ENCODE measurements around the gene HDGFL2. TPM values are rescaled to one million over a fixed set of nuclear protein-coding genes. Genes with fewer than 3 reads are reported as not detected.

Gene HDGFL2
- total and polyA plus RNA-seq, 10 of the 15 experiments (the other 5 are each of a cell fraction or from before 2014, with no cell fraction given), result 0.16 to 56.9 (median 25.3) TPM

DNA sequence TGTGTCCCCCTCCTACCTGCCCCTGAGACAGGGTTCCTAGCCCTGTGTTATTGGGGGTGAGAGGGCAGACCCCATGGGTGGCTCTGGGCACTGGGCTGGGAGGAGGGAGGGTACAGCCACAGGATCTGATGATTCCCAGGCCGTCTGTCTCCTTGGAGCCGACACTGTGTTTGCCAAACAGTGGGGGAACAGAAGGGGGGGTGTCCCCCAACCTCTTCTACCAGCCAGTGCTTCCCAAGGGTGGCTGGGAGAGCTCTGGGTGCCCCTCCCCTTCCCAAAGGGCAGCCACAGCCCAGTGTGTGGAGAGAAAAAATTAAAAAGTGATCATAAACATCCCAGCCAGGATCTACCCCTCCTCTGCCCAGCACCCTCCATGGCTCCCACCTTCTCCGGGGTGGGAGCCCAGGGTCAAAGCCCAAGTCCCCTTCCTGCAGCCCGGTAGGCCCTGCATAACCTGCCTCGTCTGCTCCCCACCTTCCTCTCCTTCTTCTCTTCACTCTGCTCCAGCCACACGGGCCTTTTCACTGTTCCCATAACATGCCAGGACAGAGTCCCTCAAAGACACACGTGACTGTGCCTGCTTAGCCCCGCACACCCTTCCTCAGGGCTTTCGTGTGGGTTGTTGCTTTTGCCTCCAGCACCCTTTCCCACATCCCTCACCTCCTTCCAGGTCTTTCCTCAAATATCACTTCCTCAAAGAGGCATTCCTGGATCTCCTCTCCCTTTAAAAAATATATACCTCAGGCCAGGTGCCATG lies 47.6 kb downstream of the HDGFL2 start (continued):
- TF ChIP-seq EP300 (IDR thresholded peaks at IDR 0.05; ENCODE audit: borderline replicate concordance in 1 of 2, control insufficient read depth in 1 of 2, low read depth in 2 of 2, low read length in 2 of 2) (no peak), PML (IDR thresholded peaks at IDR 0.05; ENCODE audit: low read length) (no peak), TBL1XR1 (IDR thresholded peaks at IDR 0.05; ENCODE audit: low read depth, low read length) (no peak)

DNA sequence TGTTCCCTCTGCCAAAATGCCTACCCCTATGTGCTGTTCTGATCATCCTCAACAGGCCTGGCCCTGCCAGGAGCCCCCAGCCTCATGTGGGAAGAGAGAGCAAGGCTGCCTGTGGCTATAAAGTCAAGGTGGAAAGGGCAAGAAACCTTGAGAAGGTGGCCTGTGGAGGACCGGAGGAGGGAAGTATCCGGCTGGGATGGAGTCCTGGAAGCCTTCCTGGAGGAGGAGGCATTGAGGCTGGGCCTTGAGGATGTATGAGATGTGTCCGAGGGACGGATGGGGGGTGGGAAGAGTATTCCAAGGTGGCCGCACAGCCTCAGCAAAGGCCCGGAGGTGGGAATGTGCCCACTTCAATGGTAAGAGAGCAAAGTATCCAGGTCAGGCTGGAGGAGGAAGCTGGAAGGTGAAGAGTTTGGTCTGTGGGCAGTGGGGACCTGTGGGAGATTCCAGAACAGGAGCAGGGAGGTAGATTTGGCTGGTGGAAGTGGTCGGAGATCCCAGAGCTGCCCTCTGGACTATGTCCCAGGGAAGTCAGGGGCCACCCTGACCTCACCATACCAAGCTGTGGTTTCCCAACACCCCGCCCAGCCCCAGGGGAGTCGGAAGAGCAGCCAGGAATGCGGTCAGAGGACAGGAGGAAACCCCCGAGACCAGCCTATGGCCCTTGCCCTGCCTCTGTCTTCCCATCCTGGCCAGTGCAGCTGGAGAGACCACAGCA lies 49.2 kb downstream of the HDGFL2 start:
- no peak overlapping the region for H3K4me3 ChIP-seq
- FAIRE-seq (no peak), ATAC-seq (no peak), DNase-seq (ENCODE audit: low read depth, low spot score) (no peak)
- H3K4me2 ChIP-seq (ENCODE audit: control insufficient read depth, insufficient read depth), result no peak overlapping the region
- no peak overlapping the region for H2AFZ ChIP-seq (ENCODE audit: control insufficient read depth, low read depth, low read length)
- H3K9ac ChIP-seq (ENCODE audit: control insufficient read depth, insufficient read depth, low read length), result no peak overlapping the region
- in situ Hi-C loops (cut with MboI) (no loop called here), intact Hi-C loops (cut with micrococcal nuclease; ENCODE audit: unreplicated experiment) (no loop called here)
- no peak overlapping the region for H3K27ac ChIP-seq (ENCODE audit: control insufficient read depth, insufficient read depth)
- BruUV-seq (replicated peaks), result no TSS peak
- no peaks in the 10 kb centered on the region for H3K27me3 ChIP-seq (replicated peaks in 1 of 2; ENCODE audit: control insufficient read depth in 2 of 2, insufficient read depth in 2 of 2, low read length in 1 of 2)
- TF ChIP-seq RB1 (IDR thresholded peaks at IDR 0.05; ENCODE audit: borderline replicate concordance), result no peak
- no peak for TF ChIP-seq ZBED1 (IDR thresholded peaks at IDR 0.05; ENCODE audit: borderline replicate concordance)
- H3K79me2 ChIP-seq (ENCODE audit: control insufficient read depth, insufficient read depth, low read length), result no peaks in the 10 kb centered on the region
- 56% methylated on average over 9 of the region's 11 CpGs for WGBS (ENCODE audit: insufficient coverage, insufficient replicate concordance, low lambda C conversion rate, missing lambda C conversion rate)
- SMC1A ChIA-PET (ENCODE audit: uncharacterized antibody, unreplicated experiment), result no interaction called here
- no peaks in the 10 kb centered on the region for H3K9me3 ChIP-seq (replicated peaks; ENCODE audit: control insufficient read depth, insufficient read depth, low read length)
- H3K36me3 ChIP-seq (ENCODE audit: control insufficient read depth in 2 of 2, insufficient read depth in 2 of 2, low read length in 1 of 2), result no peaks in the 10 kb centered on the region
- no peaks in the 10 kb centered on the region for H4K20me1 ChIP-seq (ENCODE audit: control insufficient read depth, insufficient read depth)
- POLR2A ChIA-PET, result no interaction called here
- CTCF ChIA-PET, result interaction anchor here (0.5 to 1.6 kb wide), 6 partner anchors 13 to 255 kb away, joined by 3 to 7 read pairs (median 4); partner anchors contain the start of gene LRG1
- RAD21 ChIA-PET (ENCODE audit: unreplicated experiment), result interaction anchor here (0.8 kb wide), 1 partner anchor 115 kb away, joined by 4 read pairs; no protein-coding TSS in a partner anchor
- no peaks in the 10 kb centered on the region for H3K4me1 ChIP-seq (ENCODE audit: control insufficient read depth, insufficient read depth, low read length)

Data from GM12878 (cell line).